Stimulated activated memory B cell treated with anti-CD40 and anti-IgM and Interleukin-4, amounts not matched to agents 10 μg/mL and 1 μg/mL and 100 μg/mL, for 72 hours (primary cell): ENCODE data around the gene TBX21.

Experiments
- ATAC-seq: fragments of 150-1000 bp; cut with Tn5 transposase; 2 replicates; pipeline ENCODE4 v1.10.0; 2021
- H3K27ac Mint-ChIP-seq: one replicate; pipeline ENCODE4 v1.8.0; 2022; ENCODE audit warnings: mild to moderate bottlenecking, mixed read lengths
- H3K27me3 Mint-ChIP-seq: one replicate; pipeline ENCODE4 v1.8.0; 2022; ENCODE audit warnings: mixed read lengths
- H3K36me3 Mint-ChIP-seq: one replicate; pipeline ENCODE4 v1.8.0; 2022; ENCODE audit warnings: mixed read lengths
- H3K4me1 Mint-ChIP-seq: one replicate; pipeline ENCODE4 v1.8.0; 2022; ENCODE audit warnings: mixed read lengths
- H3K4me3 Mint-ChIP-seq: one replicate; pipeline ENCODE4 v1.8.0; 2022; ENCODE audit warnings: mild to moderate bottlenecking, moderate library complexity, mixed read lengths
- H3K9me3 Mint-ChIP-seq: one replicate; pipeline ENCODE4 v1.8.0; 2022; ENCODE audit warnings: mixed read lengths

The TBX21 gene

GRCh38 chr17:47789611-47790561, 56.9 kb downstream of the TBX21 start:
- H3K27me3 Mint-ChIP-seq, result peaks cover 82% of the 10 kb centered on the region
- no peaks in the 10 kb centered on the region for H3K9me3 Mint-ChIP-seq

GRCh38 chr17:47791025-47791424, 58.0 kb downstream of the TBX21 start:
- Mint-ChIP-seq H3K4me3 (no peak overlapping the region), H3K27ac (no peak overlapping the region), H3K4me1 (peaks cover 17% of the 10 kb centered on the region), H3K27me3 (peaks cover 86% of the 10 kb centered on the region), H3K9me3 (no peaks in the 10 kb centered on the region), H3K36me3 (no peaks in the 10 kb centered on the region)
- ATAC-seq, result no peak

More at GRCh38 chr17:47789611-47790561, 56.9 kb downstream of the TBX21 start:
- Mint-ChIP-seq H3K4me1 (peaks cover 17% of the 10 kb centered on the region), H3K36me3 (no peaks in the 10 kb centered on the region), H3K4me3 (peak overlapping the region; percentile 59), H3K27ac (no peak overlapping the region)
- ATAC-seq, result peak; percentile 83

GRCh38 chr17:47792457-47792856, 59.4 kb downstream of the TBX21 start:
- Mint-ChIP-seq H3K36me3 (no peaks in the 10 kb centered on the region), H3K9me3 (no peaks in the 10 kb centered on the region), H3K27me3 (peaks cover 79% of the 10 kb centered on the region), H3K4me1 (peaks cover 17% of the 10 kb centered on the region), H3K27ac (no peak overlapping the region), H3K4me3 (no peak overlapping the region)
- no peak for ATAC-seq

- Mint-ChIP-seq H3K4me3 (no peak overlapping the region), H3K27me3 (peaks cover 79% of the 10 kb centered on the region), H3K36me3 (no peaks in the 10 kb centered on the region)
Measured at GRCh38 chr17:47792979-47793378, 59.9 kb downstream of the TBX21 start.

More at GRCh38 chr17:47792979-47793378, 59.9 kb downstream of the TBX21 start:
- no peaks in the 10 kb centered on the region for H3K9me3 Mint-ChIP-seq
- ATAC-seq, result no peak
- no peak overlapping the region for H3K27ac Mint-ChIP-seq
- H3K4me1 Mint-ChIP-seq, result peaks cover 17% of the 10 kb centered on the region
